Activated B cell treated with CpG ODN at 0.5 μM for 24 hours (primary cell): ENCODE measurements around the gene ZNF329. TPM values are rescaled to one million over a fixed set of nuclear protein-coding genes. Genes with fewer than 3 reads are reported as not detected.

Experiments used
- ATAC-seq: fragments of 200-7000 bp; cut with Tn5 transposase; one replicate; pipeline ENCODE4 v1.10.0; 2021; ENCODE audit warnings: low read depth, mild to moderate bottlenecking, moderate library complexity
- CTCF ChIA-PET: fragments of 350-600 bp; sonication (Branson Sonifier 250); formaldehyde crosslinking; loops from one replicate; lab custom pipeline; 2021; ENCODE audit warnings: antibody characterized with exemption; lab: Charles Lee
- POLR2A ChIA-PET: fragments of 350-600 bp; sonication (Branson Sonifier 250); formaldehyde crosslinking; loops from one replicate; lab custom pipeline; 2021; ENCODE audit warnings: antibody characterized with exemption; lab: Charles Lee
- DNase-seq: peaks from one replicate; pipeline ENCODE4 v3.0.0; 2022
- H3K27ac Mint-ChIP-seq: one replicate; pipeline ENCODE4 v1.8.0; 2020; ENCODE audit warnings: mixed read lengths
- H3K27me3 Mint-ChIP-seq: one replicate; pipeline ENCODE4 v1.8.0; 2021; ENCODE audit warnings: mixed read lengths
- H3K36me3 Mint-ChIP-seq: one replicate; pipeline ENCODE4 v1.8.0; 2021; ENCODE audit warnings: low read depth, mixed read lengths
- H3K4me1 Mint-ChIP-seq: one replicate; pipeline ENCODE4 v1.8.0; 2021; ENCODE audit warnings: mixed read lengths
- H3K4me3 Mint-ChIP-seq: one replicate; pipeline ENCODE4 v1.8.0; 2020; ENCODE audit warnings: mild to moderate bottlenecking, mixed read lengths
- H3K9me3 Mint-ChIP-seq: one replicate; pipeline ENCODE4 v1.8.0; 2020; ENCODE audit warnings: mixed read lengths
- intact Hi-C: fragments of 100-400 bp; cut with micrococcal nuclease; formaldehyde crosslinking; loops from one replicate; pipeline ENCODE4 v1.15.1; 2024
- total RNA-seq: library from RNA; stranded (reverse); gene quantifications from 2 replicates; pipeline ENCODE4 v1.2.3, GENCODE V29; 2022
- TF ChIP-seq, protein P1 (sequence below): fragments of 200-600 bp; IDR thresholded peaks from one replicate; pipeline ENCODE4 v1.8.0; 2022; ENCODE audit warnings: antibody characterized with exemption, mild to moderate bottlenecking

The ZNF329 gene
- total RNA-seq, 1 donor from 2014 or later = 10.8 TPM

DNA sequence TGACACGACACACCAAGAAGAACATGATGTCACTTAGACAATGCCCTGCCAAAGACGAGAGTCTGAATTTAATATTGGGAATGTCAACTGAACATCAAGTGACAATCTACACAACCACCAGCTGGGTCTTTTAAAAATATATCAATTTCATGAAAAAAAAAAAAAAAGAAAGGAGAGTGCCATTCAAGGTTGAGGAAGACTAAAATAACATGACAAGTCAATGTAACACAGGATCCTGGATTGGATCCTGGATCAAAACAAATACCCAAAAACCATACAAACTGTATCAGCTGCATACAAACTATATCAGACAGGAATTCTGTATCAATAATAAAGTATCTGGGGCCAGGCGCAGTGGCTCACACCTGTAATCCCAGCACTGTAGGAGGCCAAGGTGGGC lies 4.7 kb downstream of the ZNF329 start:
- H3K27me3 Mint-ChIP-seq = no peaks in the 10 kb centered on the region
- H3K4me1 Mint-ChIP-seq = peaks cover 14% of the 10 kb centered on the region
- ChIA-PET POLR2A (no interaction called here), CTCF (no interaction called here)
- H3K36me3 Mint-ChIP-seq = peaks cover 39% of the 10 kb centered on the region
- H3K9me3 Mint-ChIP-seq = peaks cover 10% of the 10 kb centered on the region
- H3K27ac Mint-ChIP-seq = no peak overlapping the region
- DNase-seq (no peak), ATAC-seq (no peak)
- no peak overlapping the region for H3K4me3 Mint-ChIP-seq
- intact Hi-C loops = no loop called here
- TF ChIP-seq, protein P1, sequence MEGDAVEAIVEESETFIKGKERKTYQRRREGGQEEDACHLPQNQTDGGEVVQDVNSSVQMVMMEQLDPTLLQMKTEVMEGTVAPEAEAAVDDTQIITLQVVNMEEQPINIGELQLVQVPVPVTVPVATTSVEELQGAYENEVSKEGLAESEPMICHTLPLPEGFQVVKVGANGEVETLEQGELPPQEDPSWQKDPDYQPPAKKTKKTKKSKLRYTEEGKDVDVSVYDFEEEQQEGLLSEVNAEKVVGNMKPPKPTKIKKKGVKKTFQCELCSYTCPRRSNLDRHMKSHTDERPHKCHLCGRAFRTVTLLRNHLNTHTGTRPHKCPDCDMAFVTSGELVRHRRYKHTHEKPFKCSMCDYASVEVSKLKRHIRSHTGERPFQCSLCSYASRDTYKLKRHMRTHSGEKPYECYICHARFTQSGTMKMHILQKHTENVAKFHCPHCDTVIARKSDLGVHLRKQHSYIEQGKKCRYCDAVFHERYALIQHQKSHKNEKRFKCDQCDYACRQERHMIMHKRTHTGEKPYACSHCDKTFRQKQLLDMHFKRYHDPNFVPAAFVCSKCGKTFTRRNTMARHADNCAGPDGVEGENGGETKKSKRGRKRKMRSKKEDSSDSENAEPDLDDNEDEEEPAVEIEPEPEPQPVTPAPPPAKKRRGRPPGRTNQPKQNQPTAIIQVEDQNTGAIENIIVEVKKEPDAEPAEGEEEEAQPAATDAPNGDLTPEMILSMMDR = no peak

DNA sequence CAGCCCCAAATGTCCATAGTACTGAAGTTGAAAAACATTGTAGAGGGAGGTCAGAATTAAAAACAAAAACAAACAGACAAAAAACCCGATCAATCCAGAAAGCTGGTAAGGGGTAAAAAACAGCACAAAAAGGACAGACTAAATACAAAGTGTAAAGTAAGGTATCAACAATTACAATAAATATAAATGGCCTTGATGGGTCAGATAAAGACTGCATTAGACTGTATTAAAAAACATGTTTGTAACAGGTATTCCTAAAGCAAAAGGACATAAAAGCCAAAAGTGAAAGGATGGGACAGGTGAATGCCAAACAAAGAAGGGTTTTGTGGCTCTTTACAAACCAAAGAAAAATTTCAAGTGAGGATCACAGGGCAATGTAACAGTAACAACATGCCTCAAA lies 16.3 kb downstream of the ZNF329 start:
- ATAC-seq (no peak), DNase-seq (no peak)
- ChIA-PET POLR2A (no interaction called here), CTCF (no interaction called here)
- peaks cover 92% of the 10 kb centered on the region for H3K36me3 Mint-ChIP-seq
- intact Hi-C loops = no loop called here
- H3K27ac Mint-ChIP-seq = no peak overlapping the region
- H3K4me3 Mint-ChIP-seq = no peak overlapping the region
- peaks cover 34% of the 10 kb centered on the region for H3K9me3 Mint-ChIP-seq
- no peaks in the 10 kb centered on the region for H3K27me3 Mint-ChIP-seq
- TF ChIP-seq, protein P1 = no peak
- no peaks in the 10 kb centered on the region for H3K4me1 Mint-ChIP-seq

DNA sequence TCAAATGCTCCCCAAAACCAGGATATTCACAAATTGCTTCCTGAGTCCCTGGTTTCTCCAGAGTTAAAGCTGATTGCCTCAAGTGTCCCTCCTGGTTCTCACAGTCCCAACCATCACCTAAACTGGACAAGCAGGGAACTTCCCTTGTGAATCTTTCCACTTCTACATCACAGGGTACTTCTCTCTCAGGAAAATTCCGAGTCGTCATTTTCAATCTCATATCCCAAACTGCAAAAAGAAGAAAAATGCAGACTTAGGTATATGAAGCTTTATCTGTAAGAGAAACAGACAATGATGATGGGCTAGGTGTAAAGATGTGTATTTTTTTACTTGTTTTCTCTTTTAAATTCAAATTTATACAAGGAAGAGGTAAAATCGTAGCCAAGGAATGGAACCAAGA lies 21.3 kb downstream of the ZNF329 start:
- no peaks in the 10 kb centered on the region for H3K4me1 Mint-ChIP-seq
- ATAC-seq (no peak), DNase-seq (no peak)
- no peak overlapping the region for H3K27ac Mint-ChIP-seq
- H3K4me3 Mint-ChIP-seq = no peak overlapping the region
- peaks cover 83% of the 10 kb centered on the region for H3K36me3 Mint-ChIP-seq
- no peaks in the 10 kb centered on the region for H3K27me3 Mint-ChIP-seq
- intact Hi-C loops = no loop called here
- peaks cover 41% of the 10 kb centered on the region for H3K9me3 Mint-ChIP-seq
- CTCF ChIA-PET = no interaction called here
- POLR2A ChIA-PET = no interaction called here
- TF ChIP-seq, protein P1 = no peak

DNA sequence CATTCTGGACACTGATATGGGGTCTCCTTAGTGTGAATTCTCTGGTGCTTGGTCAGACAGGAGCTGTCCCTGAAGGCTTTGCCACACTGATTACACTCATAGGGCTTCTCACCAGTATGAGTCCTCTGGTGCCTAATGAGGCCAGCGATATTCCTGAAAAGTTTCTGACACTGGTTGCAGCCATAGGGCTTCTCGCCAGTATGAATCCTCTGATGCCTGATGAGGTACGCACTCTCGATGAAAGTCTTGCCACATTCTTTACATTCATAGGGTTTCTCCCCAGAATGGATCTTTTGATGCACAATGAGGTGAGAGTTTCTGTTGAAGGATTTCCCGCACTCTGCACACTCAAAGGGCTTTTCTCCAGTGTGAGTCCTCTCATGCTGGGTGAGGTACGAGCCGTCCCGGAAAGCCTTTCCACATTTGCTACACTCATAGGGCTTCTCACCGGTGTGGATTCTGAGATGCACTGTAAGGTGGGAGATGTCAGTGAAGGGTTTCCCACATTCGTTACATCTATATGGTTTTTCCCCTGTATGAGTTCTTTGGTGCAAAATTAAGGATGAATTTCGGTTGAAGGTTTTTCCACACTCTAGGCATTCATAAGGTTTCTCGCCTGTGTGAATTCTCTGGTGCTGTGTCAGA lies 22.4 kb downstream of the ZNF329 start:
- TF ChIP-seq, protein P1 = no peak
- POLR2A ChIA-PET = no interaction called here
- Mint-ChIP-seq H3K36me3 (peaks cover 75% of the 10 kb centered on the region), H3K4me3 (no peak overlapping the region), H3K27me3 (no peaks in the 10 kb centered on the region), H3K9me3 (peaks cover 39% of the 10 kb centered on the region), H3K27ac (no peak overlapping the region), H3K4me1 (no peaks in the 10 kb centered on the region)
- CTCF ChIA-PET = no interaction called here
- DNase-seq (no peak), ATAC-seq (no peak)
- intact Hi-C loops = no loop called here

DNA sequence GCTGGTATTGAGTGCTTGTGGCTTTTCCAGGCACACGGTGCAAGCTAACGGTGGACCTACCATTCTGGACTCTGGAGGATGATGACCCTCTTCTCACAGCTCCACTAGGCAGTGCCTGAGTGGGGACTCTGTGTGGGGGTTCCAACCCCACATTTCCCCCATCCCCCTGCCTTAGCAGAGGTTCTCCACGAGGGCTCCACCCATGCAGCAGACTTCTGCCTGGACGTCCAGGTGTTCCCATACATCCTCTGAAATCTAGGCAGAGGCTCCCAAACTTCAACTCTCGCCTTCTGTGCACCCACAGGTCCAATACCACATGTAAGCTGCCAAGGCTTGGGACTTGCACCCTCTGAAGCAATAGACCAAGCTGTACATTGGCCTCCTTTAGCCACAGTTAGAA lies 27.2 kb downstream of the ZNF329 start:
- H3K4me1 Mint-ChIP-seq = no peaks in the 10 kb centered on the region
- H3K36me3 Mint-ChIP-seq = peaks cover 50% of the 10 kb centered on the region
- peaks cover 49% of the 10 kb centered on the region for H3K9me3 Mint-ChIP-seq
- ATAC-seq (no peak), DNase-seq (no peak)
- POLR2A ChIA-PET = no interaction called here
- intact Hi-C loops = no loop called here
- CTCF ChIA-PET = no interaction called here
- no peak overlapping the region for H3K4me3 Mint-ChIP-seq
- H3K27me3 Mint-ChIP-seq = no peaks in the 10 kb centered on the region
- H3K27ac Mint-ChIP-seq = no peak overlapping the region
- TF ChIP-seq, protein P1 = no peak
